ENCODE results near the gene UNC119. TPM values are rescaled to one million over a fixed set of nuclear protein-coding genes. Genes with fewer than 3 reads are reported as not detected.

Gene UNC119
- total and polyA plus RNA-seq, 12 donors, result 26.7 to 80.8 (median 38.8) TPM

- Histone ChIP-seq H3K27ac (no peak overlapping the region), H3K4me1 (replicated peaks in 1 of 2) (no peaks in the 10 kb centered on the region), H3K4me3 (no peak overlapping the region), H3K9me3 (replicated peaks in 1 of 3) (no peaks in the 10 kb centered on the region), H3K36me3 (replicated peaks in 1 of 2) (no peaks in the 10 kb centered on the region), H3K27me3 (no peaks in the 10 kb centered on the region)
- DNase-seq, result no peak
- intact Hi-C loops (cut with DNase I), result no loop called here
- WGBS, 4 donors, result 66 to 77% (median 70%) methylated on average over 6 of the region's 6 CpGs
- TF ChIP-seq POLR2A (IDR thresholded peaks at IDR 0.05), result no peak
- no peak for TF ChIP-seq CTCF (IDR thresholded peaks at IDR 0.05)
These were observed 34.3 kb downstream of the UNC119 start for GRCh38 chr17:28518132-28518531.

GRCh38 chr17:28515518-28515917, 36.9 kb downstream of the UNC119 start:
- TF ChIP-seq CTCF (IDR thresholded peaks at IDR 0.05) (no peak), POLR2A (IDR thresholded peaks at IDR 0.05) (no peak)
- Histone ChIP-seq H3K27ac (no peak overlapping the region), H3K4me3 (no peak overlapping the region), H3K9me3 (replicated peaks in 1 of 3) (no peaks in the 10 kb centered on the region), H3K36me3 (replicated peaks in 1 of 2) (no peaks in the 10 kb centered on the region), H3K4me1 (replicated peaks in 1 of 2) (no peaks in the 10 kb centered on the region), H3K27me3 (peaks cover 4% of the 10 kb centered on the region)
- DNase-seq, result no peak
- intact Hi-C loops (cut with DNase I), result no loop called here
- WGBS, 4 donors, result 90 to 100% (median 90%) methylated on average over 1 of the region's 1 CpG

- intact Hi-C loops (cut with DNase I), result no loop called here
- Histone ChIP-seq H3K27me3 (peaks cover 6% of the 10 kb centered on the region), H3K4me3 (no peak overlapping the region), H3K27ac (no peak overlapping the region), H3K36me3 (replicated peaks in 1 of 2) (no peaks in the 10 kb centered on the region), H3K9me3 (replicated peaks in 1 of 3) (no peaks in the 10 kb centered on the region), H3K4me1 (replicated peaks in 1 of 2) (no peaks in the 10 kb centered on the region)
- DNase-seq, result no peak
- 55 to 77% (median 66%) methylated on average over 3 to 16 of the region's 16 CpGs for WGBS, 4 donors
- no peak for TF ChIP-seq CTCF (IDR thresholded peaks at IDR 0.05)
- no peak for TF ChIP-seq POLR2A (IDR thresholded peaks at IDR 0.05)
These were observed 37.8 kb downstream of the UNC119 start for GRCh38 chr17:28514561-28515002.

GRCh38 chr17:28513476-28513875, 38.9 kb downstream of the UNC119 start:
- no peak for DNase-seq
- H3K4me3 ChIP-seq, result no peak overlapping the region
- no peaks in the 10 kb centered on the region for H3K36me3 ChIP-seq (replicated peaks in 1 of 2)
- 55 to 72% (median 66%) methylated on average over 5 to 7 of the region's 7 CpGs for WGBS, 4 donors
- no peaks in the 10 kb centered on the region for H3K4me1 ChIP-seq (replicated peaks in 1 of 2)
- H3K27me3 ChIP-seq, result peaks cover 9% of the 10 kb centered on the region
- TF ChIP-seq CTCF (IDR thresholded peaks at IDR 0.05) (no peak), POLR2A (IDR thresholded peaks at IDR 0.05) (no peak)
- no peaks in the 10 kb centered on the region for H3K9me3 ChIP-seq (replicated peaks in 1 of 3)
- intact Hi-C loops (cut with DNase I), result no loop called here
- H3K27ac ChIP-seq, result no peak overlapping the region

All from adrenal gland (tissue), 12 donors.